Adrenal gland (tissue), 5 donors: ENCODE data around the gene MFAP5.

Experiments
- POLR2A ChIP-seq, 2 donors: fragments of 450-650 bp; IDR thresholded peaks; one replicate each; pipeline ENCODE4 v1.6.1; 2017; ENCODE audit warnings: antibody characterized with exemption in 2 of 2, mild to moderate bottlenecking in 2 of 2, moderate library complexity in 1 of 2
- TF ChIP-seq, protein P1 (sequence below), 6 experiments: fragments of 450-650 bp in 4 of 6; fragments of 200-600 bp in 2 of 6; sonication (generic) in 1 of 6; IDR thresholded peaks; 1 replicate in 5 of 6; 2 replicates in 1 of 6; pipeline versions ENCODE4 v1.5.1 to v1.8.0; 2016 to 2021; ENCODE audit warnings: antibody characterized with exemption in 6 of 6, mild to moderate bottlenecking in 2 of 6, moderate library complexity in 1 of 6
- donor health status: DM: no; HTN: no; CAD: no.

DNA sequence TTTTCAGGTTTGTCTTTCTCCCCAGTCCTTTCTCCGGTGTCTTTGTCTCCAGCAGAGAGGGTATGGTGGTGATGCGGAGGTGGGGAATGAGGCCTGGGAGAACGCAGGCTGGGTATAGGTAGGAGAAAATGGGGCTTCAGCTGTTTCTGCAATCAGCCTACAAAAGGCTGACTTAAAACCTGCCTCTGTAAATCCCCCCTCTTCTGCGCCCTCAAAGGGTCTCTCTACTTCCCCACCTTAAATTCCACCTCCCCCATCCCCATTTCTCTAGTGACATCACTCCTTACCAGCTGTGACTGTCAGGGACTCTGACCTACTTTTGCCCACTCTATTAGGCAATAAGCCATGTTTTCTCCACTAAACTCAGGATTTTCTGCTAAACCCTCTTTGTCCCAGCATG is 27.1 kb upstream of the MFAP5 start:
- TF ChIP-seq, protein P1, sequence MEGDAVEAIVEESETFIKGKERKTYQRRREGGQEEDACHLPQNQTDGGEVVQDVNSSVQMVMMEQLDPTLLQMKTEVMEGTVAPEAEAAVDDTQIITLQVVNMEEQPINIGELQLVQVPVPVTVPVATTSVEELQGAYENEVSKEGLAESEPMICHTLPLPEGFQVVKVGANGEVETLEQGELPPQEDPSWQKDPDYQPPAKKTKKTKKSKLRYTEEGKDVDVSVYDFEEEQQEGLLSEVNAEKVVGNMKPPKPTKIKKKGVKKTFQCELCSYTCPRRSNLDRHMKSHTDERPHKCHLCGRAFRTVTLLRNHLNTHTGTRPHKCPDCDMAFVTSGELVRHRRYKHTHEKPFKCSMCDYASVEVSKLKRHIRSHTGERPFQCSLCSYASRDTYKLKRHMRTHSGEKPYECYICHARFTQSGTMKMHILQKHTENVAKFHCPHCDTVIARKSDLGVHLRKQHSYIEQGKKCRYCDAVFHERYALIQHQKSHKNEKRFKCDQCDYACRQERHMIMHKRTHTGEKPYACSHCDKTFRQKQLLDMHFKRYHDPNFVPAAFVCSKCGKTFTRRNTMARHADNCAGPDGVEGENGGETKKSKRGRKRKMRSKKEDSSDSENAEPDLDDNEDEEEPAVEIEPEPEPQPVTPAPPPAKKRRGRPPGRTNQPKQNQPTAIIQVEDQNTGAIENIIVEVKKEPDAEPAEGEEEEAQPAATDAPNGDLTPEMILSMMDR (IDR thresholded peaks at IDR 0.05) = no peak
- TF ChIP-seq POLR2A (IDR thresholded peaks at IDR 0.05) = no peak
